Peyer's patch (tissue), 4 donors: Measurements from ENCODE around the gene CCDC110.

ENCODE experiments used
- CTCF ChIP-seq, 6 experiments: fragments of 450-650 bp in 4 of 6; fragments of 200-600 bp in 2 of 6; sonication (generic) in 1 of 6; IDR thresholded peaks; one replicate each; pipeline ENCODE4 v1.5.1; 2017 to 2019; ENCODE audit warnings: antibody characterized with exemption in 6 of 6, mild to moderate bottlenecking in 3 of 6, moderate library complexity in 1 of 6
- POLR2A ChIP-seq, 2 donors: fragments of 450-650 bp; IDR thresholded peaks; one replicate each; pipeline ENCODE4 v1.5.1; 2017; ENCODE audit warnings: antibody characterized with exemption in 2 of 2, mild to moderate bottlenecking in 2 of 2, moderate library complexity in 2 of 2

GRCh38 chr4:185504098-185505047, 32.8 kb upstream of the CCDC110 start:
- TF ChIP-seq CTCF (IDR thresholded peaks at IDR 0.05) (no peak), POLR2A (IDR thresholded peaks at IDR 0.05) (no peak)
